ENCODE data around the gene ZBTB20. TPM values are rescaled to one million over a fixed set of nuclear protein-coding genes. Genes with fewer than 3 reads are reported as not detected.

Gene ZBTB20
- polyA plus RNA-seq, 3 donors = 1.3 to 3.2 (median 2.0) TPM

GRCh38 chr3:114569186-114569585, 577.9 kb downstream of the ZBTB20 start:
- Mint-ChIP-seq H3K36me3 (no peaks in the 10 kb centered on the region), H3K9me3 (peaks cover 0 to 3% (median 0%) of the 10 kb centered on the region in 7 donors), H3K27ac (no peak overlapping the region), H3K4me1 (peaks cover 3% of the 10 kb centered on the region), H3K4me3 (no peak overlapping the region), H3K27me3 (ENCODE audit: low read depth in 3 of 3) (no peaks in the 10 kb centered on the region)
- Histone ChIP-seq H3K4me3 (replicated peaks in 1 of 3; ENCODE audit: low read depth in 2 of 3, low read length in 3 of 3) (no peak overlapping the region), H3K36me3 (replicated peaks in 1 of 2; ENCODE audit: control insufficient read depth in 1 of 2, insufficient read depth in 2 of 2, low read length in 2 of 2) (no peaks in the 10 kb centered on the region), H3K79me2 (ENCODE audit: insufficient read depth, low read length) (no peaks in the 10 kb centered on the region), H4K20me1 (ENCODE audit: insufficient read depth, low read length) (no peaks in the 10 kb centered on the region), H2AFZ (ENCODE audit: insufficient read depth, low read depth, low read length, poor library complexity, severe bottlenecking) (no peak overlapping the region), H3K27me3 (ENCODE audit: control insufficient read depth in 2 of 2, insufficient read depth in 2 of 2, low read length in 2 of 2) (no peaks in the 10 kb centered on the region), H3K9ac (ENCODE audit: insufficient read depth, low read length, poor library complexity, severe bottlenecking) (no peak overlapping the region), H3K4me2 (replicated peaks; ENCODE audit: extremely low read depth, low read length, poor library complexity, severe bottlenecking) (no peak overlapping the region), H3K27ac (ENCODE audit: low read depth in 1 of 2, low read length in 2 of 2) (no peak overlapping the region), H3K9me3 (replicated peaks in 1 of 2; ENCODE audit: control insufficient read depth in 1 of 2, insufficient read depth in 1 of 2, low read length in 2 of 2) (no peaks in the 10 kb centered on the region), H3K4me1 (ENCODE audit: control insufficient read depth in 1 of 2, insufficient read depth in 2 of 2, low read length in 2 of 2) (no peaks in the 10 kb centered on the region)
- DNase-seq = no peak
- intact Hi-C loops (cut with micrococcal nuclease) = no loop called here
- no CpG with 5 or more reads among the region's 2 CpGs for whole genome bisulfite sequencing (ENCODE audit: insufficient coverage)
- TF ChIP-seq, protein P1, sequence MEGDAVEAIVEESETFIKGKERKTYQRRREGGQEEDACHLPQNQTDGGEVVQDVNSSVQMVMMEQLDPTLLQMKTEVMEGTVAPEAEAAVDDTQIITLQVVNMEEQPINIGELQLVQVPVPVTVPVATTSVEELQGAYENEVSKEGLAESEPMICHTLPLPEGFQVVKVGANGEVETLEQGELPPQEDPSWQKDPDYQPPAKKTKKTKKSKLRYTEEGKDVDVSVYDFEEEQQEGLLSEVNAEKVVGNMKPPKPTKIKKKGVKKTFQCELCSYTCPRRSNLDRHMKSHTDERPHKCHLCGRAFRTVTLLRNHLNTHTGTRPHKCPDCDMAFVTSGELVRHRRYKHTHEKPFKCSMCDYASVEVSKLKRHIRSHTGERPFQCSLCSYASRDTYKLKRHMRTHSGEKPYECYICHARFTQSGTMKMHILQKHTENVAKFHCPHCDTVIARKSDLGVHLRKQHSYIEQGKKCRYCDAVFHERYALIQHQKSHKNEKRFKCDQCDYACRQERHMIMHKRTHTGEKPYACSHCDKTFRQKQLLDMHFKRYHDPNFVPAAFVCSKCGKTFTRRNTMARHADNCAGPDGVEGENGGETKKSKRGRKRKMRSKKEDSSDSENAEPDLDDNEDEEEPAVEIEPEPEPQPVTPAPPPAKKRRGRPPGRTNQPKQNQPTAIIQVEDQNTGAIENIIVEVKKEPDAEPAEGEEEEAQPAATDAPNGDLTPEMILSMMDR (IDR thresholded peaks at IDR 0.05) = no peak

DNA sequence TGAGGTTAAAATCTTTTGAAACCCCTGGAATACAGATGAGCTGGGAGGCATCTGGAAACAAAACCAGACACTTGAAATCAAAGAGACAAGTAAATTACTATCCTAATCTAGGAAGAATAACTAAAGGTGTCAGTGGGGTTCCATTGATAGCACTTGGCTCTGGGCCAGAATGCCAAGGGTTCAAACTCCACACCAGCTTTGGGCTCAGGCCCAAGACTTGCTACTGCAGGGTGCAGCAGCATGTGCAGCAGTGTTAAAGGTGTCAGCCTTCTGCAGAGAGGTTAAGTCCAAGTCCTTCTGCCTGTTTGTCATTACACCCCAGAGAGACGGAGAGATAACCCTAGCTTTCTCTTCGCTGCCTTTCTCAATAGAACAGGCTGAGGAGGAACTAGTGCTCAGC, 579.3 kb downstream of the ZBTB20 start:
- Histone ChIP-seq H3K4me3 (replicated peaks in 1 of 3; ENCODE audit: low read depth in 2 of 3, low read length in 3 of 3) (no peak overlapping the region), H3K4me1 (ENCODE audit: control insufficient read depth in 1 of 2, insufficient read depth in 2 of 2, low read length in 2 of 2) (no peaks in the 10 kb centered on the region), H3K36me3 (replicated peaks in 1 of 2; ENCODE audit: control insufficient read depth in 1 of 2, insufficient read depth in 2 of 2, low read length in 2 of 2) (no peaks in the 10 kb centered on the region), H3K4me2 (replicated peaks; ENCODE audit: extremely low read depth, low read length, poor library complexity, severe bottlenecking) (no peak overlapping the region), H3K79me2 (ENCODE audit: insufficient read depth, low read length) (no peaks in the 10 kb centered on the region), H3K9me3 (replicated peaks in 1 of 2; ENCODE audit: control insufficient read depth in 1 of 2, insufficient read depth in 1 of 2, low read length in 2 of 2) (no peaks in the 10 kb centered on the region), H2AFZ (ENCODE audit: insufficient read depth, low read depth, low read length, poor library complexity, severe bottlenecking) (no peak overlapping the region), H4K20me1 (ENCODE audit: insufficient read depth, low read length) (no peaks in the 10 kb centered on the region), H3K27me3 (ENCODE audit: control insufficient read depth in 2 of 2, insufficient read depth in 2 of 2, low read length in 2 of 2) (no peaks in the 10 kb centered on the region), H3K27ac (ENCODE audit: low read depth in 1 of 2, low read length in 2 of 2) (no peak overlapping the region), H3K9ac (ENCODE audit: insufficient read depth, low read length, poor library complexity, severe bottlenecking) (no peak overlapping the region)
- Mint-ChIP-seq H3K9me3 (peaks cover 0 to 3% (median 1%) of the 10 kb centered on the region in 7 donors), H3K36me3 (no peaks in the 10 kb centered on the region), H3K4me1 (peaks cover 3% of the 10 kb centered on the region), H3K27ac (peak overlapping the region in 1 of 7 donors; percentile 55), H3K27me3 (ENCODE audit: low read depth in 3 of 3) (no peaks in the 10 kb centered on the region), H3K4me3 (no peak overlapping the region)
- TF ChIP-seq, protein P1 (IDR thresholded peaks at IDR 0.05) = no peak
- intact Hi-C loops (cut with micrococcal nuclease) = no loop called here
- DNase-seq = no peak
- no CpG with 5 or more reads among the region's 2 CpGs for WGBS (ENCODE audit: insufficient coverage)

Data from CD14-positive monocyte (primary cell).